A549 (cell line): ENCODE measurements around the gene WDR72. TPM values are rescaled to one million over a fixed set of nuclear protein-coding genes. Genes with fewer than 3 reads are reported as not detected.

ENCODE experiments used
- ATAC-seq, 2 experiments: fragments of 200-7000 bp in 1 of 2; fragments of >200 bp in 1 of 2; cut with Nextera tagmentation in 1 of 2; cut with Tn5 transposase in 1 of 2; 3 replicates each; pipeline versions ENCODE4 v1.8.0 to v1.9.1; 2018 to 2020; ENCODE audit warnings: mild to moderate bottlenecking in 1 of 2, moderate library complexity in 1 of 2
- CTCF ChIA-PET: fragments of 300-600 bp; sonication (Branson Sonifier 250); formaldehyde crosslinking; extraction: SDS; loops from one replicate; lab custom pipeline; 2021; ENCODE audit warnings: antibody characterized with exemption, inconsistent platforms; lab: Yijun Ruan, JAX
- POLR2A ChIA-PET: fragments of 350-600 bp; formaldehyde crosslinking; extraction: SDS; loops from one replicate; lab custom pipeline; 2021; ENCODE audit warnings: antibody characterized with exemption, inconsistent platforms; lab: Yijun Ruan, JAX
- DNase-seq, 2 experiments: peaks; one replicate each; pipeline versions ENCODE4 v3.0.0 to v3.0.0-alpha.2; 2011 to 2016; ENCODE audit warnings: low read depth in 1 of 2, low spot score in 1 of 2
- FAIRE-seq: peaks from 2 replicates; lab custom pipeline; 2011; peaks lifted over from hg19 to GRCh38; lab: Jason Lieb, UNC
- H3K27ac ChIP-seq, 2 experiments: fragments of >200 bp; sonication (Bioruptor Twin); formaldehyde crosslinking; 3 replicates each; pipeline ENCODE4 v1.5.1; 2016 to 2017
- H3K4me1 ChIP-seq: fragments of >200 bp; sonication (Bioruptor Twin); formaldehyde crosslinking; 3 replicates; pipeline ENCODE4 v1.6.1; 2016
- H3K4me2 ChIP-seq: fragments of >200 bp; sonication (Bioruptor Twin); formaldehyde crosslinking; 3 replicates; pipeline ENCODE4 v1.6.1; 2016
- H3K4me3 ChIP-seq: fragments of >200 bp; sonication (Bioruptor Twin); formaldehyde crosslinking; 3 replicates; pipeline ENCODE4 v1.5.1; 2016
- H3K9me3 ChIP-seq: fragments of >200 bp; sonication (Bioruptor Twin); formaldehyde crosslinking; 3 replicates; pipeline ENCODE4 v1.6.1; 2016
- ATOH8 ChIP-seq: fragments of 250-450 bp; sonication (Bioruptor Pico); IDR thresholded peaks from 2 replicates; pipeline ENCODE4 v1.5.0; 2020; ENCODE audit warnings: low read depth, mild to moderate bottlenecking, moderate library complexity
- CBX2 ChIP-seq: fragments of 200-600 bp; sonication (generic); IDR thresholded peaks from 2 replicates; pipeline ENCODE4 v1.6.1; 2016; ENCODE audit warnings: low read depth, mild to moderate bottlenecking, borderline replicate concordance
- CBX8 ChIP-seq: fragments of 200-600 bp; sonication (generic); IDR thresholded peaks from 2 replicates; pipeline ENCODE4 v1.6.1; 2016
- CTCF ChIP-seq: fragments of >200 bp; sonication (Bioruptor Twin); formaldehyde crosslinking; IDR thresholded peaks from 3 replicates; pipeline ENCODE4 v1.5.1; 2016
- EHF ChIP-seq: fragments of 250-450 bp; sonication (Bioruptor Pico); IDR thresholded peaks from 2 replicates; pipeline ENCODE4 v1.5.0; 2020; ENCODE audit warnings: mild to moderate bottlenecking
- EP300 ChIP-seq, 2 experiments: fragments of >200 bp; sonication (Bioruptor Twin); formaldehyde crosslinking; IDR thresholded peaks; 2 replicates in 1 of 2; 3 replicates in 1 of 2; pipeline ENCODE4 v1.6.1; 2016 to 2017
- FOSB ChIP-seq: fragments of 250-450 bp; sonication (Bioruptor Pico); IDR thresholded peaks from 2 replicates; pipeline ENCODE4 v1.5.0; 2020; ENCODE audit warnings: mild to moderate bottlenecking, moderate library complexity
- HDAC2 ChIP-seq: fragments of 200-600 bp; sonication (generic); IDR thresholded peaks from 2 replicates; pipeline ENCODE4 v1.6.1; 2016
- HEYL ChIP-seq: fragments of 250-450 bp; sonication (Bioruptor Pico); IDR thresholded peaks from 2 replicates; pipeline ENCODE4 v1.8.0; 2021; ENCODE audit warnings: mild to moderate bottlenecking, moderate library complexity
- HOXB5 ChIP-seq: fragments of 250-450 bp; sonication (Bioruptor Pico); IDR thresholded peaks from 2 replicates; pipeline ENCODE4 v1.5.0; 2020; ENCODE audit warnings: mild to moderate bottlenecking, moderate library complexity
- JUN ChIP-seq, 2 experiments: fragments of >200 bp; sonication (Bioruptor Twin); formaldehyde crosslinking; IDR thresholded peaks; 2 replicates in 1 of 2; 3 replicates in 1 of 2; pipeline ENCODE4 v1.6.1; 2016 to 2017
- KDM1A ChIP-seq: fragments of 200-600 bp; sonication (generic); IDR thresholded peaks from 2 replicates; pipeline ENCODE4 v1.6.1; 2016; ENCODE audit warnings: low read depth, mild to moderate bottlenecking
- KDM5A ChIP-seq: fragments of 200-600 bp; sonication (generic); IDR thresholded peaks from 2 replicates; pipeline ENCODE4 v1.6.1; 2016; ENCODE audit warnings: antibody characterized with exemption, mild to moderate bottlenecking
- MAX ChIP-seq: IDR thresholded peaks from 2 replicates; pipeline ENCODE4 v1.6.1; 2012
- MAZ ChIP-seq: fragments of 150-350 bp; IDR thresholded peaks from 2 replicates; pipeline ENCODE4 v1.6.1; 2014; ENCODE audit warnings: antibody characterized with exemption, low read depth, low read length, borderline replicate concordance
- NPAS2 ChIP-seq: fragments of 250-450 bp; sonication (Bioruptor Pico); IDR thresholded peaks from 2 replicates; pipeline ENCODE4 v1.8.0; 2022; ENCODE audit warnings: mild to moderate bottlenecking, moderate library complexity, borderline replicate concordance
- NR3C1 ChIP-seq: fragments of >200 bp; sonication (Bioruptor Twin); formaldehyde crosslinking; IDR thresholded peaks from 3 replicates; pipeline ENCODE4 v1.6.1; 2017
- POLR2A ChIP-seq: IDR thresholded peaks from 2 replicates; pipeline ENCODE4 v1.6.1; 2012; ENCODE audit warnings: mild to moderate bottlenecking, low read length
- POLR2AphosphoS2 ChIP-seq: conservative IDR thresholded peaks from 2 replicates; pipeline ENCODE4 v1.6.1; 2012; ENCODE audit warnings: low read length, improper control_type of control experiment, inconsistent platforms
- RAD21 ChIP-seq, 2 experiments: fragments of >200 bp in 1 of 2; sonication (Bioruptor Twin) in 1 of 2; formaldehyde crosslinking in 1 of 2; IDR thresholded peaks in 1 of 2; conservative IDR thresholded peaks in 1 of 2; 2 replicates in 1 of 2; 3 replicates in 1 of 2; pipeline ENCODE4 v1.6.1; 2012 to 2018; ENCODE audit warnings: inconsistent platforms in 1 of 2
- SREBF2 ChIP-seq: fragments of 450-650 bp; IDR thresholded peaks from 2 replicates; pipeline ENCODE4 v1.6.1; 2014; ENCODE audit warnings: mild to moderate bottlenecking, moderate library complexity
- ZNF302 ChIP-seq: fragments of 250-450 bp; sonication (Bioruptor Pico); IDR thresholded peaks from 2 replicates; pipeline ENCODE4 v1.9.0; 2021; ENCODE audit warnings: inconsistent platforms, mild to moderate bottlenecking, moderate library complexity
- WGBS: methylation state at CpG from one replicate; pipeline ENCODE4 v1.1.6; 2017; ENCODE audit errors: missing lambda C conversion rate; 5-methylcytosine and 5-hydroxymethylcytosine counted together
- polyA plus RNA-seq, 4 experiments: library from polyadenylated mRNA; depleted of rRNA in 3 of 4; stranded (reverse); fragments of >200 nt; fragmentation: RNase III in 1 of 4; extraction: RNeasy Plus Mini Kit Qiagen cat#74134 plus additional on column Dnase treatment in 1 of 4; gene quantifications; 2 replicates in 3 of 4; 3 replicates in 1 of 4; pipeline ENCODE4 v1.2.3, GENCODE V29; 2011 to 2017
- TF ChIP-seq, protein P1 (sequence below): fragments of 450-650 bp; IDR thresholded peaks from 2 replicates; pipeline ENCODE4 v1.6.1; 2014; ENCODE audit warnings: antibody characterized with exemption
- TF ChIP-seq, protein P2 (sequence below): IDR thresholded peaks from 2 replicates; pipeline ENCODE4 v1.6.1; 2012

WDR72 gene
- polyA plus RNA-seq, 2 of the 4 experiments (the other 2 are of a cell fraction), result 12.0 to 28.5 TPM

GRCh38 chr15:53482055-53482454 lies 277.4 kb downstream of the WDR72 start:
- 95% methylated on average over 1 of the region's 1 CpG for WGBS
- Histone ChIP-seq H3K4me3 (no peak overlapping the region), H3K27ac (no peak overlapping the region), H3K9me3 (no peaks in the 10 kb centered on the region), H3K4me1 (no peaks in the 10 kb centered on the region), H3K4me2 (no peak overlapping the region)
- POLR2A ChIA-PET, result no interaction called here
- ATAC-seq, result no peak
- FAIRE-seq, result no peak
- CTCF ChIA-PET, result no interaction called here
- TF ChIP-seq NR3C1 (no peak), MAZ (no peak), POLR2A (no peak), ATOH8 (no peak), CBX2 (no peak)
- TF ChIP-seq, protein P1, sequence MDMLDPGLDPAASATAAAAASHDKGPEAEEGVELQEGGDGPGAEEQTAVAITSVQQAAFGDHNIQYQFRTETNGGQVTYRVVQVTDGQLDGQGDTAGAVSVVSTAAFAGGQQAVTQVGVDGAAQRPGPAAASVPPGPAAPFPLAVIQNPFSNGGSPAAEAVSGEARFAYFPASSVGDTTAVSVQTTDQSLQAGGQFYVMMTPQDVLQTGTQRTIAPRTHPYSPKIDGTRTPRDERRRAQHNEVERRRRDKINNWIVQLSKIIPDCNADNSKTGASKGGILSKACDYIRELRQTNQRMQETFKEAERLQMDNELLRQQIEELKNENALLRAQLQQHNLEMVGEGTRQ, result no peak
- TF ChIP-seq, all 56 proteins: peak for 0
- DNase-seq, result no peak

- Histone ChIP-seq H3K4me1 (no peaks in the 10 kb centered on the region), H3K4me3 (no peak overlapping the region), H3K27ac (no peak overlapping the region)
- ChIA-PET CTCF (interaction anchor here (0.6 to 1.1 kb wide), 2 partner anchors 8 to 39 kb away, joined by 3 read pairs; no protein-coding TSS in a partner anchor), POLR2A (no interaction called here)
- WGBS, result 66% methylated on average over 9 of the region's 9 CpGs
- TF ChIP-seq EP300 (IDR thresholded peaks at IDR 0.05) (no peak), MAX (no peak), NPAS2 (no peak), KDM5A (no peak), ZNF302 (CRISPR knock-in tag) (no peak)
- TF ChIP-seq, all 56 proteins: peak for 0
- Histone ChIP-seq H3K4me2 (no peak overlapping the region), H3K9me3 (no peaks in the 10 kb centered on the region)
- FAIRE-seq (no peak), ATAC-seq (no peak), DNase-seq (no peak)
These were observed 281.3 kb downstream of the WDR72 start for GRCh38 chr15:53477981-53478766.

GRCh38 chr15:53473886-53474285 lies 285.6 kb downstream of the WDR72 start:
- H3K4me3 ChIP-seq, result no peak overlapping the region
- H3K4me1 ChIP-seq, result no peaks in the 10 kb centered on the region
- no peaks in the 10 kb centered on the region for H3K9me3 ChIP-seq
- H3K4me2 ChIP-seq, result no peak overlapping the region
- TF ChIP-seq HDAC2 (no peak), FOSB (CRISPR knock-in tag) (no peak)
- CTCF ChIA-PET, result no interaction called here
- 6% methylated on average over 1 of the region's 1 CpG for WGBS
- FAIRE-seq (no peak), DNase-seq (no peak), ATAC-seq (peak in 1 of 2 experiments; percentile 56; a peak in 4 of 6 replicates)
- POLR2A ChIA-PET, result no interaction called here
- no peak overlapping the region for H3K27ac ChIP-seq

DNA sequence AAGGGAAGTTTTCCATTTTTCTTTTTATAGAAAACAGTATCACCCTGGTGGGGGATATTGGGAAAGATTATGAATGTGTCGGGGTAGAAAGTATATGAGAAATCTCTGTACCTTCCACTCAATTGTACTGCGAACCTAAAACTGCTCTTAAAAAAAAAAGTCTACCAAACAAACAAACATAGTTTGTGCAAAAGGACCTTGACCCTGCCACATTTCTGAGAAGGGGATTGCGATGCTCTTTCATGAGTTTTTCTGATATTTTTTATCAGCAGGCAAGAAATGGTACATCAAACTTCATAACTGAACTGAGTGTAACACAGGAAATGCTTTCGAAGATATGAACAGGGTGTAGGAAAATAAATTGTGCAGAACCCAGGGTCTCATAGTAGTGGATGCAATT lies 286.0 kb downstream of the WDR72 start:
- no peak overlapping the region for H3K27ac ChIP-seq
- no peak overlapping the region for H3K4me3 ChIP-seq
- FAIRE-seq (peak; percentile 32), ATAC-seq (no peak)
- no peak overlapping the region for H3K4me2 ChIP-seq
- ChIA-PET CTCF (no interaction called here), POLR2A (no interaction called here)
- no peaks in the 10 kb centered on the region for H3K4me1 ChIP-seq
- H3K9me3 ChIP-seq, result no peaks in the 10 kb centered on the region
- TF ChIP-seq KDM5A (no peak), CTCF (no peak), HEYL (CRISPR knock-in tag) (no peak), HOXB5 (CRISPR knock-in tag) (no peak), POLR2AphosphoS2 (no peak), JUN (IDR thresholded peaks at IDR 0.05) (no peak), EHF (CRISPR knock-in tag) (no peak), MAX (no peak), ZNF302 (CRISPR knock-in tag) (no peak), RAD21 (conservative IDR thresholded peaks at IDR 0.05 in 1 of 2, IDR thresholded peaks at IDR 0.05 in 1 of 2) (no peak), SREBF2 (no peak), KDM1A (no peak), FOSB (CRISPR knock-in tag) (no peak), NR3C1 (no peak), CBX8 (no peak)
- TF ChIP-seq, protein P1, result no peak
- TF ChIP-seq, protein P2, sequence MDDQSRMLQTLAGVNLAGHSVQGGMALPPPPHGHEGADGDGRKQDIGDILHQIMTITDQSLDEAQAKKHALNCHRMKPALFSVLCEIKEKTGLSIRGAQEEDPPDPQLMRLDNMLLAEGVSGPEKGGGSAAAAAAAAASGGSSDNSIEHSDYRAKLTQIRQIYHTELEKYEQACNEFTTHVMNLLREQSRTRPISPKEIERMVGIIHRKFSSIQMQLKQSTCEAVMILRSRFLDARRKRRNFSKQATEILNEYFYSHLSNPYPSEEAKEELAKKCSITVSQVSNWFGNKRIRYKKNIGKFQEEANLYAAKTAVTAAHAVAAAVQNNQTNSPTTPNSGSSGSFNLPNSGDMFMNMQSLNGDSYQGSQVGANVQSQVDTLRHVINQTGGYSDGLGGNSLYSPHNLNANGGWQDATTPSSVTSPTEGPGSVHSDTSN, result no peak
- TF ChIP-seq, all 56 proteins: peak for 0
- WGBS, result 72% methylated on average over 4 of the region's 4 CpGs
- DNase-seq, result no peak
